OCI-LY1 (cell line): Measurements from ENCODE around the gene PAEP.

ENCODE experiments used
- H2AFZ ChIP-seq: fragments of 200-600 bp; sonication (generic), shearing (Covaris generic); 2 replicates; pipeline ENCODE4 v1.6.0; 2014; ENCODE audit warnings: antibody characterized with exemption, mild to moderate bottlenecking, low read length
- H3F3A ChIP-seq: fragments of 200-600 bp; sonication (generic), shearing (Covaris generic); 2 replicates; pipeline ENCODE4 v1.6.0; 2014; ENCODE audit warnings: mild to moderate bottlenecking, antibody characterized with exemption, low read length, moderate library complexity; ENCODE audit not compliant: insufficient read depth
- H3K27ac ChIP-seq: fragments of 200-600 bp; sonication (generic); 2 replicates; pipeline ENCODE4 v1.5.1; 2014; ENCODE audit warnings: low read length, mixed run types, mild to moderate bottlenecking, low read depth; ENCODE audit not compliant: poor library complexity, severe bottlenecking
- H3K27me3 ChIP-seq: fragments of 200-600 bp; sonication (generic); 2 replicates; pipeline ENCODE4 v1.6.0; 2014; ENCODE audit warnings: antibody characterized with exemption, mild to moderate bottlenecking, low read length, moderate library complexity; ENCODE audit not compliant: insufficient read depth
- H3K36me3 ChIP-seq: fragments of 200-600 bp; sonication (generic); 2 replicates; pipeline ENCODE4 v1.6.1; 2014; ENCODE audit warnings: mild to moderate bottlenecking, antibody characterized with exemption, low read length, moderate library complexity, mixed read lengths; ENCODE audit not compliant: insufficient read depth
- H3K4me1 ChIP-seq: fragments of 200-600 bp; sonication (generic); 2 replicates; pipeline ENCODE4 v1.5.1; 2014; ENCODE audit warnings: mild to moderate bottlenecking, low read length, moderate library complexity; ENCODE audit not compliant: insufficient read depth, severe bottlenecking
- H3K4me2 ChIP-seq: fragments of 200-600 bp; sonication (generic), shearing (Covaris generic); 2 replicates; pipeline ENCODE4 v1.6.1; 2014; ENCODE audit warnings: low read length
- H3K4me3 ChIP-seq: fragments of 200-600 bp; sonication (generic); 2 replicates; pipeline ENCODE4 v1.5.1; 2014; ENCODE audit warnings: low read length, low read depth, mild to moderate bottlenecking, mixed read lengths; ENCODE audit not compliant: poor library complexity, severe bottlenecking
- H3K79me2 ChIP-seq: fragments of 200-600 bp; shearing (Covaris generic); 2 replicates; pipeline ENCODE4 v1.6.1; 2016; ENCODE audit warnings: mixed run types, low read length, mixed read lengths; ENCODE audit not compliant: insufficient read depth
- H3K9ac ChIP-seq: fragments of 200-600 bp; sonication (generic), shearing (Covaris generic); 2 replicates; pipeline ENCODE4 v1.6.1; 2014; ENCODE audit warnings: mild to moderate bottlenecking, low read length, mixed read lengths
- H3K9me2 ChIP-seq: fragments of 200-600 bp; sonication (generic), shearing (Covaris generic); 2 replicates; pipeline ENCODE4 v1.6.1; 2014; ENCODE audit warnings: low read depth, mild to moderate bottlenecking, low read length, mixed read lengths
- H3K9me3 ChIP-seq: fragments of 200-600 bp; shearing (Covaris generic); 2 replicates; pipeline ENCODE4 v1.6.1; 2014; ENCODE audit warnings: low read length, mixed read lengths
- H4K20me1 ChIP-seq: fragments of 200-600 bp; sonication (generic), shearing (Covaris generic); 2 replicates; pipeline ENCODE4 v1.6.0; 2016; ENCODE audit warnings: mild to moderate bottlenecking, low read length; ENCODE audit not compliant: insufficient read depth
- CTCF ChIP-seq: fragments of 200-600 bp; sonication (generic), shearing (Covaris generic); IDR thresholded peaks from 2 replicates; pipeline ENCODE4 v1.5.1; 2017; ENCODE audit warnings: mild to moderate bottlenecking, antibody characterized with exemption, low read length, moderate library complexity, mixed read lengths
- EZH2 ChIP-seq: fragments of 200-600 bp; sonication (generic), shearing (Covaris generic); IDR thresholded peaks from 2 replicates; pipeline ENCODE4 v1.8.0; 2017; ENCODE audit warnings: borderline replicate concordance, mixed run types, mild to moderate bottlenecking, antibody characterized with exemption, low read length, moderate library complexity, mixed read lengths

PAEP gene

DNA sequence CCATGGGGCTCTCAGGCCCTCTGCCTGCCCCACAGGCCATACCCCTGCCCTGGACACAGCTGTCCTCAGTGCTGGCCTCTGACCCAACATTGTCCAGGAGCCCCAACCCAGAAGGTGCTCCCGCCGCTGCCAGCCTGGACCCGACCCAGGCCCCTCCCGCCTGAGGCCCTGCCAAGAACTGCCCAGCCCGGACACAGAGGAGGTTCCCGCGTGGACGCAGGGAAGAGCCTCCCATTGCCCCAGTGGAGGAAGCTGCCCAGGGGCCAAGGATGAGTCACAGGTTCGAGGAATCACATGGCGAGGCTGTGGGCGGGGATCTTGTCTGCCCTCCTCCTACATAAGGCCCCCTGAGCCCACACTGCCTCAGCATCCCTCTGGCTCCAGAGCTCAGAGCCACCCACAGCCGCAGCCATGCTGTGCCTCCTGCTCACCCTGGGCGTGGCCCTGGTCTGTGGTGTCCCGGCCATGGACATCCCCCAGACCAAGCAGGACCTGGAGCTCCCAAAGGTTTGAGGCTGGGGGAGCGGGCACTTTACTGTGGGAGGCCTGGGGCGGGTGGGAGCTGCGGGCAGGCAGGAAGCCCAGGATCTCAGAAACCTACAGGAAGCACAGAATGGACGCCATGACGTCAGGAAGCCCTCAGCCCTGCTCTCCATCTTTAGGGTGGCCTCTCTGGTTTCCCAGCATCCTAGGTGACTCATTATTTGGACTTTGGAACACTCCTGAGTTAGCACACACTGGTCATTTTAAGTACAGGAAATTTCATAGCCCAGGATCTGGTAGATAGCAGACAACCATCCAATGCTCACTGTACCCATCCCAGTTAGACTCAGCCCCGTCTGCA, at the start of gene PAEP:
PAEP (plus strand) TSS at position 366 of the 844 bp plus-strand sequence.
- H3K9me3 ChIP-seq = no peaks in the 10 kb centered on the region
- no peaks in the 10 kb centered on the region for H3K27me3 ChIP-seq
- no peak within 1 kb of the TSS for H3K4me3 ChIP-seq
- TF ChIP-seq CTCF = no peak
- TF ChIP-seq EZH2 = no peak
- H3K9me2 ChIP-seq = no peaks in the 10 kb centered on the region
- H3K27ac ChIP-seq = no peak within 1 kb of the TSS
- no peaks in the 10 kb centered on the region for H3K36me3 ChIP-seq
- H2AFZ ChIP-seq = no peak within 1 kb of the TSS
- H4K20me1 ChIP-seq = no peaks in the 10 kb centered on the region
- H3K9ac ChIP-seq = no peak within 1 kb of the TSS
- H3K79me2 ChIP-seq = no peaks in the 10 kb centered on the region
- no peaks in the 10 kb centered on the region for H3F3A ChIP-seq
- no peaks in the 10 kb centered on the region for H3K4me1 ChIP-seq
- H3K4me2 ChIP-seq = no peak within 1 kb of the TSS

GRCh38 chr9:135512241-135512603, 49.3 kb upstream of the PAEP start:
- no peaks in the 10 kb centered on the region for H3K9me2 ChIP-seq
- no peaks in the 10 kb centered on the region; the same call in 1 of the 2 replicates for H3K36me3 ChIP-seq
- TF ChIP-seq CTCF (no peak), EZH2 (no peak)
- no peaks in the 10 kb centered on the region for H3K4me1 ChIP-seq
- H3K4me2 ChIP-seq = no peak overlapping the region
- H4K20me1 ChIP-seq = no peaks in the 10 kb centered on the region
- H3K9me3 ChIP-seq = peaks cover 6% of the 10 kb centered on the region; the same call in 1 of the 2 replicates
- no peak overlapping the region for H3K9ac ChIP-seq
- H3K27me3 ChIP-seq = peaks cover 11% of the 10 kb centered on the region; the same call in 1 of the 2 replicates
- no peaks in the 10 kb centered on the region for H3F3A ChIP-seq
- no peak overlapping the region for H3K27ac ChIP-seq
- no peak overlapping the region for H2AFZ ChIP-seq
- H3K4me3 ChIP-seq = no peak overlapping the region
- H3K79me2 ChIP-seq = no peaks in the 10 kb centered on the region

DNA sequence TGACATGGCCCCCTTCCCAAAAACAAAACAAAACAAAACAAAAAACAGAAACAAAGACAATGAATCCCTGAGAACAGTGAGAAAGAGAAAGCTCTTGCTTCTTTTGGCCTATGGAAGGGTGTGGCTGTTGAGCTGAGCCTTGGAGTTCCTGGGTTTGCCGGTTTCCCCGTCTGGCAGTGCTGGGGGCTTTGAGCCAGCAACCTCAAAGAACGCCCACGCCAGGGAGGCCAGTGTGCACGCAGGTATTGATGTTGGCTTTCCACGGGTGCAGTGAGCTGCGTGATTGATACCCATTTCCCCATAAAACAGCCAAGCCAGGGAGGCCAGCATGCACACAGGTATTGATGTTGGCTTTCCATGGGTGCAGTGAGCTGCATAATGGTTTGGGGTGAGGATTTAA, 48.7 kb upstream of the PAEP start:
- H3K27ac ChIP-seq = no peak overlapping the region
- no peak overlapping the region for H3K4me2 ChIP-seq
- H3K9ac ChIP-seq = no peak overlapping the region
- H3F3A ChIP-seq = no peaks in the 10 kb centered on the region
- peaks cover 11% of the 10 kb centered on the region; the same call in 1 of the 2 replicates for H3K27me3 ChIP-seq
- H3K9me2 ChIP-seq = no peaks in the 10 kb centered on the region
- H3K4me3 ChIP-seq = no peak overlapping the region
- no peaks in the 10 kb centered on the region; the same call in 1 of the 2 replicates for H3K36me3 ChIP-seq
- no peak overlapping the region for H2AFZ ChIP-seq
- peaks cover 6% of the 10 kb centered on the region; the same call in 1 of the 2 replicates for H3K9me3 ChIP-seq
- no peak for TF ChIP-seq CTCF
- no peak for TF ChIP-seq EZH2
- H4K20me1 ChIP-seq = no peaks in the 10 kb centered on the region
- H3K4me1 ChIP-seq = no peaks in the 10 kb centered on the region
- no peaks in the 10 kb centered on the region for H3K79me2 ChIP-seq
